Superior temporal gyrus (tissue), 1 donor: ENCODE measurements around the gene VSIG10L2.

Source experiments
- DNase-seq: peaks from one replicate; pipeline ENCODE4 v3.0.0-alpha.2; 2016; ENCODE audit errors: extremely low spot score

The VSIG10L2 gene

GRCh38 chr11:125947419-125948277 is 1.8 kb downstream of the VSIG10L2 start:
- DNase-seq, result no peak

GRCh38 chr11:125948278-125949051 is 2.6 kb downstream of the VSIG10L2 start:
- DNase-seq, result no peak

GRCh38 chr11:125949271-125950177 is 3.7 kb downstream of the VSIG10L2 start:
- DNase-seq, result no peak

- DNase-seq, result no peak
Measured at GRCh38 chr11:125950178-125950490, 4.3 kb downstream of the VSIG10L2 start.

- no peak for DNase-seq
Measured at GRCh38 chr11:125950696-125951651, 5.1 kb downstream of the VSIG10L2 start.

GRCh38 chr11:125951731-125952130 is 5.9 kb downstream of the VSIG10L2 start:
- DNase-seq, result no peak

- DNase-seq, result no peak
Measured at GRCh38 chr11:125952559-125952958, 6.7 kb downstream of the VSIG10L2 start.

GRCh38 chr11:125952973-125953372 is 7.1 kb downstream of the VSIG10L2 start:
- DNase-seq, result no peak

GRCh38 chr11:125953401-125953935 is 7.6 kb downstream of the VSIG10L2 start:
- DNase-seq, result no peak

GRCh38 chr11:125954123-125954944 is 8.5 kb downstream of the VSIG10L2 start:
- DNase-seq, result no peak

- DNase-seq, result no peak
Measured at GRCh38 chr11:125954945-125955640, 9.2 kb downstream of the VSIG10L2 start.

- DNase-seq, result no peak
Measured at GRCh38 chr11:125955856-125956255, 10.0 kb downstream of the VSIG10L2 start.

- DNase-seq, result peak; percentile 69
Measured at GRCh38 chr11:125956391-125957134, 10.7 kb downstream of the VSIG10L2 start.

GRCh38 chr11:125957618-125958332 is 11.9 kb downstream of the VSIG10L2 start:
- DNase-seq, result no peak

- DNase-seq, result no peak
Measured at GRCh38 chr11:125958872-125959400, 13.1 kb downstream of the VSIG10L2 start.

GRCh38 chr11:125959511-125959910 is 13.7 kb downstream of the VSIG10L2 start:
- no peak for DNase-seq

GRCh38 chr11:125959931-125960330 is 14.1 kb downstream of the VSIG10L2 start:
- DNase-seq, result no peak
